ENCODE data around the gene PAQR3. TPM values are rescaled to one million over a fixed set of nuclear protein-coding genes. Genes with fewer than 3 reads are reported as not detected.
"Not testable (repeated sequence)": the region's sequence is repeated elsewhere in the genome, so short reads cannot be mapped to it uniquely, and the experiment has no call there.

Gene PAQR3
- total and polyA plus RNA-seq, 2 experiments from 2014 or later, result 15.9 to 36.3 TPM

- TF ChIP-seq CTCF (conservative IDR thresholded peaks at IDR 0.05; ENCODE audit: low read depth in 2 of 2), result no peak
- no peak for TF ChIP-seq EZH2phosphoT487 (IDR thresholded peaks at IDR 0.05; ENCODE audit: unreplicated experiment)
Measured at GRCh38 chr4:78870056-78870455, 69.2 kb downstream of the PAQR3 start (continued).

- H3K4me1 ChIP-seq (ENCODE audit: insufficient read depth); DNase-seq (ENCODE audit: low spot score); H3K79me2 ChIP-seq (replicated peaks; ENCODE audit: insufficient read depth); H3K27ac Mint-ChIP-seq; H3K27me3 Mint-ChIP-seq (ENCODE audit: insufficient read depth, low read depth, poor library complexity); ATAC-seq; H3K9me3 Mint-ChIP-seq; H3K27me3 ChIP-seq (ENCODE audit: insufficient read depth); H3K27ac ChIP-seq (ENCODE audit: low read depth); H3K4me1 Mint-ChIP-seq; H3K4me2 ChIP-seq; H4K20me1 ChIP-seq (replicated peaks; ENCODE audit: insufficient read depth); H3K9me2 ChIP-seq (ENCODE audit: insufficient read depth); H3K4me3 ChIP-seq; H3K4me3 Mint-ChIP-seq; H3F3A ChIP-seq (replicated peaks; ENCODE audit: low read depth); H2AFZ ChIP-seq: not testable (repeated sequence)
- H3K36me3 Mint-ChIP-seq (ENCODE audit: low read depth), result peaks cover 37% of the 10 kb centered on the region
- peaks cover 19% of the 10 kb centered on the region; the same call in 1 of the 2 replicates for H3K36me3 ChIP-seq (ENCODE audit: insufficient read depth)
Measured at GRCh38 chr4:78868712-78869111, 70.5 kb downstream of the PAQR3 start.

GRCh38 chr4:78865451-78865850 lies 73.8 kb downstream of the PAQR3 start:
- H3K79me2 ChIP-seq (replicated peaks; ENCODE audit: insufficient read depth), result no peaks in the 10 kb centered on the region
- no peak for ATAC-seq
- no peaks in the 10 kb centered on the region for H3F3A ChIP-seq (replicated peaks; ENCODE audit: low read depth)
- H3K27me3 ChIP-seq (ENCODE audit: insufficient read depth), result no peaks in the 10 kb centered on the region
- H4K20me1 ChIP-seq (replicated peaks; ENCODE audit: insufficient read depth), result no peaks in the 10 kb centered on the region
- no peak overlapping the region for H3K4me3 ChIP-seq
- no peaks in the 10 kb centered on the region for H3K4me1 ChIP-seq (ENCODE audit: insufficient read depth)
- no peak overlapping the region for H2AFZ ChIP-seq
- peaks cover 6% of the 10 kb centered on the region; the same call in 1 of the 2 replicates for H3K36me3 ChIP-seq (ENCODE audit: insufficient read depth)
- DNase-seq (ENCODE audit: low spot score), result no peak
- Mint-ChIP-seq H3K4me3 (no peak overlapping the region), H3K9me3 (no peaks in the 10 kb centered on the region; the same call in 2 of the 3 replicates), H3K36me3 (ENCODE audit: low read depth) (peaks cover 12% of the 10 kb centered on the region; the same call in 2 of the 3 replicates), H3K27ac (no peak overlapping the region), H3K4me1 (no peaks in the 10 kb centered on the region), H3K27me3 (ENCODE audit: insufficient read depth, low read depth, poor library complexity) (no peaks in the 10 kb centered on the region)
- no peak overlapping the region for H3K27ac ChIP-seq (ENCODE audit: low read depth)
- H3K4me2 ChIP-seq, result no peak overlapping the region
- H3K9me2 ChIP-seq (ENCODE audit: insufficient read depth), result no peaks in the 10 kb centered on the region
- TF ChIP-seq REST (IDR thresholded peaks at IDR 0.05; ENCODE audit: unreplicated experiment), result no peak
- no peak for TF ChIP-seq JUNB (IDR thresholded peaks at IDR 0.05; ENCODE audit: unreplicated experiment)
- no peak for TF ChIP-seq ZNF114 (CRISPR knock-in tag; IDR thresholded peaks at IDR 0.05)
- no peak for TF ChIP-seq CTCF (conservative IDR thresholded peaks at IDR 0.05; ENCODE audit: low read depth in 2 of 2)
- no peak for TF ChIP-seq EZH2 (IDR thresholded peaks at IDR 0.05; ENCODE audit: low read depth, unreplicated experiment)
- no peak for TF ChIP-seq STAT1 (IDR thresholded peaks at IDR 0.05; ENCODE audit: unreplicated experiment)
- no peak for TF ChIP-seq ETS1 (IDR thresholded peaks at IDR 0.05)
- no peak for TF ChIP-seq NANOG (IDR thresholded peaks at IDR 0.05; ENCODE audit: borderline replicate concordance)

All from GM23338 (cell line).